HG02588 (cell line): ENCODE results near the gene NACAD.

Source experiments
- ATAC-seq: cut with Tn5 transposase; IDR thresholded peaks from one replicate; pipeline ENCODE4 v1.9.1; 2021; ENCODE audit warnings: mild to moderate bottlenecking, moderate library complexity; ENCODE audit not compliant: unreplicated experiment

The NACAD gene

GRCh38 chr7:45092100-45092930 is 3.5 kb upstream of the NACAD start:
- ATAC-seq: no peak

GRCh38 chr7:45089341-45089891 is 647 bp upstream of the NACAD start:
- no peak for ATAC-seq

- ATAC-seq: no peak
These were observed 545 bp downstream of the NACAD start for GRCh38 chr7:45088146-45088701.

- no peak for ATAC-seq
These were observed 1.2 kb downstream of the NACAD start for GRCh38 chr7:45087301-45088145.

- ATAC-seq: no peak
These were observed 2.3 kb downstream of the NACAD start for GRCh38 chr7:45086331-45087065.

- no peak for ATAC-seq
These were observed 3.1 kb downstream of the NACAD start for GRCh38 chr7:45085619-45086200.

GRCh38 chr7:45084901-45085618 is 3.7 kb downstream of the NACAD start:
- no peak for ATAC-seq

GRCh38 chr7:45084336-45084735 is 4.4 kb downstream of the NACAD start:
- ATAC-seq: no peak

- ATAC-seq: no peak
These were observed 5.9 kb downstream of the NACAD start for GRCh38 chr7:45082831-45083331.

GRCh38 chr7:45082031-45082830 is 6.5 kb downstream of the NACAD start:
- no peak for ATAC-seq

- no peak for ATAC-seq
These were observed 7.1 kb downstream of the NACAD start for GRCh38 chr7:45081670-45081974.

GRCh38 chr7:45080958-45081669 is 7.7 kb downstream of the NACAD start:
- ATAC-seq: no peak

GRCh38 chr7:45080265-45080957 is 8.4 kb downstream of the NACAD start:
- ATAC-seq: no peak

- no peak for ATAC-seq
These were observed 10.6 kb downstream of the NACAD start for GRCh38 chr7:45078125-45078681.

- ATAC-seq: no peak
These were observed 11.2 kb downstream of the NACAD start for GRCh38 chr7:45077579-45077978.

GRCh38 chr7:45076946-45077345 is 11.8 kb downstream of the NACAD start:
- ATAC-seq: no peak
